HCT116 (cell line): ENCODE measurements around the gene HMCN2.

ENCODE experiments used
- ATF3 ChIP-seq: IDR thresholded peaks from 2 replicates; pipeline ENCODE4 v1.6.1; 2012
- CTCF ChIP-seq, 3 experiments: fragments of 200-600 bp in 1 of 3; sonication (generic) in 1 of 3; IDR thresholded peaks in 2 of 3; conservative IDR thresholded peaks in 1 of 3; 2 replicates each; pipeline ENCODE4 v1.5.1; 2012 to 2017; ENCODE audit warnings: low read depth in 2 of 3, low read length in 2 of 3, antibody characterized with exemption in 1 of 3, borderline replicate concordance in 1 of 3, control low read depth in 1 of 3, mild to moderate bottlenecking in 1 of 3, mixed read lengths in 1 of 3, mixed run types in 1 of 3, moderate library complexity in 1 of 3; ENCODE audit not compliant: insufficient read depth in 1 of 3
- EGR1 ChIP-seq: IDR thresholded peaks from 2 replicates; pipeline ENCODE4 v1.6.1; 2012; ENCODE audit warnings: low read depth
- EZH2 ChIP-seq: fragments of 200-600 bp; sonication (generic); IDR thresholded peaks from 2 replicates; pipeline ENCODE4 v1.6.1; 2017; ENCODE audit warnings: antibody characterized with exemption, mixed run types
- EZH2phosphoT487 ChIP-seq: fragments of 200-600 bp; IDR thresholded peaks from 2 replicates; pipeline ENCODE4 v1.6.1; 2018; ENCODE audit warnings: antibody characterized with exemption, borderline replicate concordance
- JUND ChIP-seq: IDR thresholded peaks from 2 replicates; pipeline ENCODE4 v1.6.1; 2012
- MAX ChIP-seq: IDR thresholded peaks from 2 replicates; pipeline ENCODE4 v1.6.1; 2012
- POLR2A ChIP-seq: IDR thresholded peaks from 2 replicates; pipeline ENCODE4 v1.7.0; 2011; ENCODE audit warnings: borderline replicate concordance; ENCODE audit not compliant: insufficient read depth, insufficient read length; ENCODE audit errors: extremely low read depth
- POLR2AphosphoS5 ChIP-seq: IDR thresholded peaks from 2 replicates; pipeline ENCODE4 v1.6.1; 2011; ENCODE audit warnings: mild to moderate bottlenecking, low read depth, low read length, moderate library complexity
- RAD21 ChIP-seq: IDR thresholded peaks from 2 replicates; pipeline ENCODE4 v1.6.1; 2012; ENCODE audit warnings: low read depth, mild to moderate bottlenecking
- REST ChIP-seq: IDR thresholded peaks from 2 replicates; pipeline ENCODE4 v1.6.1; 2012; ENCODE audit warnings: low read depth
- SP1 ChIP-seq: IDR thresholded peaks from 2 replicates; pipeline ENCODE4 v1.6.1; 2012; ENCODE audit warnings: low read depth
- TCF7L2 ChIP-seq: IDR thresholded peaks from 2 replicates; pipeline ENCODE4 v1.7.0; 2011; ENCODE audit warnings: borderline replicate concordance, inconsistent platforms; ENCODE audit not compliant: insufficient read depth, insufficient read length; ENCODE audit errors: extremely low read depth
- ZBTB33 ChIP-seq: IDR thresholded peaks from 2 replicates; pipeline ENCODE4 v1.6.1; 2011; ENCODE audit warnings: mild to moderate bottlenecking, low read length, moderate library complexity; ENCODE audit not compliant: insufficient replicate concordance; ENCODE audit errors: extremely low read depth

GRCh38 chr9:130461731-130462130 lies 196.2 kb downstream of the HMCN2 start:
- no peak for TF ChIP-seq POLR2AphosphoS5
- no peak for TF ChIP-seq CTCF (IDR thresholded peaks at IDR 0.05 in 2 of 3, conservative IDR thresholded peaks at IDR 0.05 in 1 of 3; ENCODE audit: borderline replicate concordance in 1 of 3, insufficient read depth in 1 of 3, low read depth in 2 of 3, low read length in 2 of 3)
- no peak for TF ChIP-seq JUND
- no peak for TF ChIP-seq TCF7L2
- no peak for TF ChIP-seq SP1
- no peak for TF ChIP-seq EZH2
- no peak for TF ChIP-seq EZH2phosphoT487
- TF ChIP-seq POLR2A, result no peak
- no peak for TF ChIP-seq REST
- no peak for TF ChIP-seq MAX
- no peak for TF ChIP-seq EGR1
- TF ChIP-seq ATF3, result no peak
- TF ChIP-seq RAD21, result no peak
- TF ChIP-seq ZBTB33, result no peak
